Endothelial cell of umbilical vein (primary cell): ENCODE data around the gene MFAP4. TPM values are rescaled to one million over a fixed set of nuclear protein-coding genes. Genes with fewer than 3 reads are reported as not detected.

ENCODE experiments used
- BruUV-seq: library from RNA; stranded (reverse); fragments of 400-500 nt; replicated peaks from 2 replicates; lab custom pipeline; 2021; lab: Mats Ljungman, UMichigan
- CTCF ChIA-PET: fragments of 300-600, 350-600 bp; sonication (Branson Sonifier 250); formaldehyde crosslinking; loops from one replicate; lab custom pipeline; 2021; ENCODE audit warnings: antibody characterized with exemption, inconsistent platforms; lab: Charles Lee
- POLR2A ChIA-PET: fragments of 300-600, 350-600 bp; sonication (Branson Sonifier 250); formaldehyde crosslinking; loops from one replicate; lab custom pipeline; 2021; ENCODE audit warnings: antibody characterized with exemption, inconsistent platforms; lab: Charles Lee
- DNase-seq: peaks from one replicate; pipeline ENCODE4 v3.0.0-alpha.2; 2011; ENCODE audit warnings: low read depth, low spot score
- FAIRE-seq: peaks from 2 replicates; lab custom pipeline; 2011; peaks lifted over from hg19 to GRCh38; lab: Jason Lieb, UNC
- H2AFZ ChIP-seq: 2 replicates; pipeline ENCODE4 v1.6.0; 2012; ENCODE audit warnings: low read depth, low read length, control low read depth, inconsistent platforms
- H3K27ac ChIP-seq: 2 replicates; pipeline ENCODE4 v1.5.1; 2011; ENCODE audit warnings: low read depth, mild to moderate bottlenecking, control low read depth, low read length, moderate library complexity; ENCODE audit not compliant: insufficient read depth
- H3K27me3 ChIP-seq, 2 experiments: 2 replicates each; pipeline versions ENCODE4 v1.6.0 to v1.6.1; 2011; ENCODE audit warnings: low read length in 2 of 2, mixed read lengths in 1 of 2; ENCODE audit not compliant: control insufficient read depth in 2 of 2, insufficient read depth in 2 of 2
- H3K36me3 ChIP-seq, 2 experiments: 2 replicates in 1 of 2; 3 replicates in 1 of 2; pipeline ENCODE4 v1.5.1; 2011; ENCODE audit warnings: low read length in 2 of 2, mild to moderate bottlenecking in 1 of 2, moderate library complexity in 1 of 2; ENCODE audit not compliant: control insufficient read depth in 2 of 2, insufficient read depth in 2 of 2; ENCODE audit errors: extremely low read depth in 1 of 2
- H3K4me1 ChIP-seq: 3 replicates; pipeline ENCODE4 v1.5.1; 2011; ENCODE audit warnings: mild to moderate bottlenecking, low read length; ENCODE audit not compliant: control insufficient read depth, insufficient read depth; ENCODE audit errors: extremely low read depth
- H3K4me2 ChIP-seq: 2 replicates; pipeline ENCODE4 v1.6.1; 2011; ENCODE audit warnings: low read length, control low read depth, mixed read lengths; ENCODE audit not compliant: insufficient read depth
- H3K4me3 ChIP-seq, 3 experiments: fragments of 200-600 bp in 1 of 3; sonication (generic), shearing (Covaris generic) in 1 of 3; replicated peaks in 1 of 3; 2 replicates each; pipeline ENCODE4 v1.5.1; 2011 to 2016; ENCODE audit warnings: control low read depth in 3 of 3, low read length in 3 of 3, mild to moderate bottlenecking in 2 of 3, inconsistent platforms in 1 of 3, low read depth in 1 of 3, moderate library complexity in 1 of 3; ENCODE audit not compliant: insufficient read depth in 1 of 3
- H3K79me2 ChIP-seq: 2 replicates; pipeline ENCODE4 v1.6.0; 2012; ENCODE audit warnings: low read length, inconsistent platforms; ENCODE audit not compliant: control insufficient read depth, insufficient read depth
- H3K9ac ChIP-seq: replicated peaks from 2 replicates; pipeline ENCODE3; 2011; ENCODE audit warnings: low read length, control low read depth; ENCODE audit not compliant: insufficient read depth; ENCODE audit errors: extremely low read depth
- H3K9me1 ChIP-seq: replicated peaks from 3 replicates; pipeline ENCODE4 v1.6.0; 2011; ENCODE audit warnings: mild to moderate bottlenecking, low read length; ENCODE audit not compliant: control insufficient read depth, insufficient read depth; ENCODE audit errors: extremely low read depth
- H3K9me3 ChIP-seq: replicated peaks from 2 replicates; pipeline ENCODE4 v1.5.1; 2012; ENCODE audit warnings: low read length, inconsistent platforms; ENCODE audit not compliant: control insufficient read depth, insufficient read depth
- H4K20me1 ChIP-seq: replicated peaks from 2 replicates; pipeline ENCODE3; 2011; ENCODE audit warnings: mild to moderate bottlenecking, low read length; ENCODE audit not compliant: control insufficient read depth, insufficient read depth; ENCODE audit errors: extremely low read depth
- CTCF ChIP-seq, 2 donors: IDR thresholded peaks; 1 replicate in 1 of 2; 2 replicates in 1 of 2; pipeline ENCODE4 v1.5.1; 2011; ENCODE audit warnings: low read length in 2 of 2, mild to moderate bottlenecking in 2 of 2, moderate library complexity in 2 of 2, control low read depth in 1 of 2, inconsistent platforms in 1 of 2, low read depth in 1 of 2; ENCODE audit not compliant: insufficient read depth in 1 of 2; ENCODE audit errors: extremely low read depth in 1 of 2
- EZH2 ChIP-seq: IDR thresholded peaks from 2 replicates; pipeline ENCODE4 v1.6.1; 2012; ENCODE audit warnings: borderline replicate concordance, low read depth, mild to moderate bottlenecking, moderate library complexity, low read length, inconsistent platforms; ENCODE audit not compliant: severe bottlenecking
- FOS ChIP-seq: IDR thresholded peaks from 2 replicates; pipeline ENCODE4 v1.6.1; 2011; ENCODE audit warnings: mild to moderate bottlenecking, low read length, moderate library complexity, borderline replicate concordance; ENCODE audit not compliant: insufficient read depth
- GATA2 ChIP-seq: IDR thresholded peaks from 2 replicates; pipeline ENCODE4 v1.7.0; 2011; ENCODE audit warnings: low read depth, mild to moderate bottlenecking, moderate library complexity, mixed read lengths, low read length; ENCODE audit not compliant: insufficient read length, insufficient read depth
- JUN ChIP-seq: IDR thresholded peaks from 2 replicates; pipeline ENCODE4 v1.6.1; 2011; ENCODE audit warnings: borderline replicate concordance, low read depth; ENCODE audit not compliant: insufficient read length, insufficient read depth
- MAX ChIP-seq: IDR thresholded peaks from 2 replicates; pipeline ENCODE4 v1.6.1; 2011; ENCODE audit not compliant: insufficient read depth, insufficient read length
- MYC ChIP-seq: IDR thresholded peaks from one replicate; pipeline ENCODE4 v1.6.1; 2011; ENCODE audit warnings: mild to moderate bottlenecking, low read depth, low read length
- POLR2A ChIP-seq: IDR thresholded peaks from 2 replicates; pipeline ENCODE4 v1.6.1; 2012; ENCODE audit warnings: low read depth, mild to moderate bottlenecking, control low read depth, low read length
- POLR2AphosphoS5 ChIP-seq: IDR thresholded peaks from 2 replicates; pipeline ENCODE4 v1.6.1; 2012; ENCODE audit warnings: low read depth, mild to moderate bottlenecking, control low read depth, low read length, moderate library complexity; ENCODE audit not compliant: insufficient read depth
- dilution Hi-C: fragments of 300-500 bp; cut with MboI; formaldehyde crosslinking; loops from one replicate; pipeline ENCODE4 v1.15.0; 2019; ENCODE audit warnings: low sequenced_read_pairs; ENCODE audit not compliant: extremely low pct_ligation_motif_present
- intact Hi-C: fragments of 100-400 bp; cut with micrococcal nuclease; formaldehyde crosslinking; loops from one replicate; pipeline ENCODE4 v1.10.0; 2022
- polyA plus RNA-seq, 4 experiments: library from polyadenylated mRNA; depleted of rRNA in 3 of 4; stranded (reverse) in 3 of 4; unstranded in 1 of 4; fragments of >200 nt; gene quantifications; 2 replicates each; pipeline versions ENCODE4 v1.2.1 to v1.2.3, GENCODE V29; 2011 to 2012; ENCODE audit warnings: missing spikeins in 1 of 4
- total RNA-seq: library from RNA; stranded (reverse); gene quantifications from 2 replicates; pipeline ENCODE4 v1.2.3, GENCODE V29; 2021

MFAP4 gene
- total and polyA plus RNA-seq, 2 donors (not counting 3 experiments of a cell fraction or from before 2014, with no cell fraction given), result not detected

GRCh38 chr17:19363114-19363438 is 23.9 kb downstream of the MFAP4 start:
- no peaks in the 10 kb centered on the region for H3K9me1 ChIP-seq
- TF ChIP-seq POLR2AphosphoS5 (no peak), POLR2A (no peak), MAX (no peak), GATA2 (no peak), JUN (no peak), EZH2 (no peak), CTCF (IDR thresholded peaks at IDR 0.05; ENCODE audit: extremely low read depth in 1 of 2, insufficient read depth in 1 of 2, low read depth in 1 of 2, low read length in 2 of 2) (no peak), FOS (no peak), MYC (no peak)
- intact Hi-C loops (loop anchor here (1.0 kb wide), 2 partner anchors 106 to 145 kb away; no protein-coding TSS in a partner anchor), dilution Hi-C loops (no loop called here)
- peak overlapping the region; percentile 16 for H2AFZ ChIP-seq
- no peaks in the 10 kb centered on the region for H3K79me2 ChIP-seq
- H3K27ac ChIP-seq, result no peak overlapping the region
- BruUV-seq, result no TSS peak
- no peak overlapping the region for H3K4me2 ChIP-seq
- no peak overlapping the region for H3K4me3 ChIP-seq
- H3K27me3 ChIP-seq, result no peaks in the 10 kb centered on the region
- no peak for DNase-seq
- H3K9ac ChIP-seq, result no peak overlapping the region
- ChIA-PET CTCF (interaction anchor here (0.6 to 2.9 kb wide), 46 partner anchors 9 to 754 kb away, joined by 3 to 169 read pairs (median 5); partner anchors contain the start of genes ALDH3A2, MAPK7 and RNF112), POLR2A (interaction anchor here (0.5 to 1.8 kb wide), 3 partner anchors 9 to 119 kb away, joined by 3 to 15 read pairs (median 4); partner anchors contain the start of gene MAPK7)
- H3K4me1 ChIP-seq, result peaks cover 8% of the 10 kb centered on the region
- FAIRE-seq, result no peak
- no peaks in the 10 kb centered on the region for H3K9me3 ChIP-seq
- H4K20me1 ChIP-seq, result no peaks in the 10 kb centered on the region
- peaks cover 0 to under 1% of the 10 kb centered on the region in 2 experiments for H3K36me3 ChIP-seq
